BE2C (cell line): ENCODE data around the gene ARSA.

Experiments used
- DNase-seq: peaks from one replicate; pipeline ENCODE4 v3.0.0-alpha.2; 2020
- H3K27me3 ChIP-seq: fragments of 250-450 bp; sonication (Bioruptor Pico); 2 replicates; pipeline ENCODE4 v1.5.1; 2020; ENCODE audit warnings: mild to moderate bottlenecking
- H3K36me3 ChIP-seq: fragments of 250-450 bp; sonication (Bioruptor Pico); 2 replicates; pipeline ENCODE4 v1.5.1; 2020; ENCODE audit warnings: mild to moderate bottlenecking
- H3K4me1 ChIP-seq: fragments of 250-450 bp; sonication (Bioruptor Pico); 2 replicates; pipeline ENCODE4 v1.5.1; 2020
- H3K4me3 ChIP-seq: 2 replicates; pipeline ENCODE4 v1.5.1; 2011; ENCODE audit warnings: low read depth, low read length
- H3K9me3 ChIP-seq: fragments of 250-450 bp; sonication (Bioruptor Pico); 2 replicates; pipeline ENCODE4 v1.5.1; 2020
- CTCF ChIP-seq: IDR thresholded peaks from 2 replicates; pipeline ENCODE4 v1.5.1; 2012; ENCODE audit warnings: mild to moderate bottlenecking, low read depth, low read length

The ARSA gene

DNA sequence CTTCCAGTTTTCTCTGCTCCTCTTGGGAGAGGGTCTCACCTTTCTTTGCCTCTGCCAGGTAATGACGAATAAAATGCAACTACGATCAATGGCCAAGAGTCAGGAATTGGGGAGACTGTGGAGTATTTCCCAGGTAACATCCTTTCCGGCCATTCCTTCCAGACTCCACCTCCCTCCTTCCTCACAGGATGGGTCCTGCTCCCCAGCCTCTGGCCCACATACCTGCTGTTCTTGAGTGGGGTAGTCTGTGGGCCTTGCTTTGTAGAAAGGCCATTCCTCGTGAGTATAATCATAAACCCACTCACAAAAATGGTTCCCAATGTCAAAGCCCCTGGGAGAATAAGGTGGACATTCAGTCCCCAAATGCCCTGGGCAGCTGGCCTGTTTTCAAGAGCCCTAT is 48.2 kb downstream of the ARSA start:
- H3K9me3 ChIP-seq = no peaks in the 10 kb centered on the region
- 0 out of 2 replicates have a peak, but pooled peaks cover 3% of the 10 kb centered on the region for H3K36me3 ChIP-seq
- H3K4me1 ChIP-seq = no peaks in the 10 kb centered on the region
- TF ChIP-seq CTCF = no peak
- no peaks in the 10 kb centered on the region for H3K27me3 ChIP-seq
- no peak overlapping the region for H3K4me3 ChIP-seq
- no peak for DNase-seq

- H3K9me3 ChIP-seq = no peaks in the 10 kb centered on the region
- no peak for DNase-seq
- no peaks in the 10 kb centered on the region for H3K27me3 ChIP-seq
- no peak for TF ChIP-seq CTCF
- no peak overlapping the region for H3K4me3 ChIP-seq
- H3K4me1 ChIP-seq = no peaks in the 10 kb centered on the region
- H3K36me3 ChIP-seq = 0 out of 2 replicates have a peak, but pooled peaks cover 3% of the 10 kb centered on the region
These were observed 49.1 kb downstream of the ARSA start for GRCh38 chr22:50578776-50579310.

DNA sequence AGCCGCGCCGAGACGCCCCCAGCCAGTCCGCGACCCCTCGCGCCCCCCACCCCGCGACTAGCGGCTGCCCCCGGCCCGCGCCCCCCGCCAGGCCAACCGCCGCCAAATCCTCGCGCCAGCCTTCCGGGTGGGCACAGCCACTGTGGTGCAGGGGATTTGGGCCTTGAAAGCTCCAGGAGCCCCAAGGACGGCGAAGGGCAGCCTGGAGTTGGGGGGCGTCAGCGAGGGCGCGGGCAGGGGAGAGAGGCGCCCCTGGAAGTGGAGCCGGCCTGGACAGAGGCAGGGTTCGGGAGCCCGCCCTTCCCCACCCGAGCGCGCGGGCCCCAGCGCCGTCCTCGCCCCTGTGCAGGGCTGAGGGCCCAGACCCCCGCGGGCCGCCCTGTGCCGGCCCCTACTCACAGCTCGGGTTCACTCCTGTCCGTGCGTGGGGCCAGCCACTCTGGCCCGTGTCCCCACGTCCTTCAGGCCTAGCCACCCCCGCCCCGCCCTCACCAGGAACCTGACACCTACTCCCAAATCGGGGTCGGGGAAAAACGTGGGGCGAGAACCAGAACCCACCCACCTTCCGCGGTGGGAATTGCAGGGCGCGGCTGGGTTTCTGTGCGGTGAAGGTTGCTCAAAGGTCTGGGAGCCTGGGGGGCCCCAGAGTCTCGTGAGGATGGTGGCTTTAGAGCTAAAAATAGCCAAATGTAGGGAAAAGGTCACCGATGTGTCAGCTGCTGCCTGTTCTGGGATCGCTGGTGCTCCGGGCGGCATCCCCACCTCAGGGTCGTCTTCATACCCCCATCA is 49.8 kb downstream of the ARSA start, which contains the start of gene CPT1B:
TSS of gene CPT1B (minus strand) at position 441 of the 789 bp plus-strand sequence. CDS start 512 bp downstream, outside the sequence.
- H3K27me3 ChIP-seq = no peaks in the 10 kb centered on the region

DNA sequence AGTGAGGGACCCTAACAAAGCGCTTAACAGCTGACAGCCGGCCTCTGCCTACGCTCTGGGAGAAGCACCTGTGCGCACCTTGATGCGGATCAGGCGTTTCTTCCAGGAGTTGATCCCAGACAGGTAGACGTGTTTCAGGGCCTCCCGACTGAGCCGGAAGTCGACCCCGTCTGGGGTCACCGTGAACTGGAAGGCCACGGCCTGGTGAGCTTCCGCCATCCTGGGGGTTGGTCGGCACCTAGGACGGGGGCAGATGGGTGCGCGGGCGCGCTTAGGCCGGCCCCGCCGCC is 50.3 kb downstream of the ARSA start:
- TF ChIP-seq CTCF = no peak
- Histone ChIP-seq H3K36me3 (0 out of 2 replicates have a peak, but pooled peaks cover 3% of the 10 kb centered on the region), H3K4me3 (no peak overlapping the region), H3K4me1 (no peaks in the 10 kb centered on the region), H3K27me3 (no peaks in the 10 kb centered on the region), H3K9me3 (no peaks in the 10 kb centered on the region)
- no peak for DNase-seq

More for the DNA sequence above, 49.8 kb downstream of the ARSA start, which contains the start of gene CPT1B:
- H3K36me3 ChIP-seq = 0 out of 2 replicates have a peak, but pooled peaks cover 3% of the 10 kb centered on the region
- no peaks in the 10 kb centered on the region for H3K4me1 ChIP-seq
- no peak for DNase-seq
- no peaks in the 10 kb centered on the region for H3K9me3 ChIP-seq
- no peak for TF ChIP-seq CTCF
- H3K4me3 ChIP-seq = no peak within 1 kb of the TSS

DNA sequence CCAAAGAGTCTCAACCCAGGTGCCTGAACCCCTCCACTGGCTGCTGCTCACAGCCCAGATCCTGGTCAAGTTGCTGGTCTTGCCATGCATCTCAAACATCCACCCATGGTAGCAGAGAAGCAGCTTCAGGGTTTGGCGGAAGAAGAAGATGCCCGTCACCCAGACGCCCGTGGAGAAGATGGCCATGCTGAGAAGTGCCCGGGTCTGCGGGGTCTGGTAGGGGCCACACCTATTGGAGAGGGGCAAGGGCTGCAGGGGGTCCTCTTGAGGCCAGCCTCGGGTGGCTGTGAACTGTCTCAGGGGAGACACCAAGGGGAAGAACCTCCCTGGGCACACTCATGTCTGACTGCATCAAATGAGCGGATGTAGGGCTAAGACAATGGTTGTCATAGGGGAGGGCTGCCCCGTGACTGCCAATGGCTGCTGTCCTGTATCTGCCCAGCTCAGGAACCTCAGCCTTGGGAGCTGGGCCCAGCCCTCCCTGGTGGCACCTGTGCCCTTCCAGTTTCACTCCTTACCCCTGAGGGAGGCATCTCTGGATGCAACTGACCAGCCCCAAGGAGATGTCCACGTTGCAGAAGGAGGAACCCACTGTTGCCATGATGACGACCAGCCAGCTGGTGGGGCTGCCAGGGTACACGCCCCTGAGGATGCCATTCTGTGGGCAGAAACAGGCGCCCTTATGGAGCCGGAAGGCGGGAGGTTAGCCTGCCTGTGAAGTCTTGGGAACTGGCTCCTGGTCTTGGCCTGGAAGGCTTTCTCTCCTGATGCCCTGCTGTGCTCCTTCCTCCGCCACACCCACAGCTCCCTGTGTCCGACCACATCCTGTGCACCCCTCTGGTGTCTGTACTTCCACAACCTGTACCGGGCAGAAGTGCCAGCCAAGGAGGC is 50.9 kb downstream of the ARSA start:
- no peak for TF ChIP-seq CTCF

More for the DNA sequence above, 50.9 kb downstream of the ARSA start:
- Histone ChIP-seq H3K9me3 (no peaks in the 10 kb centered on the region), H3K4me3 (no peak overlapping the region), H3K36me3 (0 out of 2 replicates have a peak, but pooled peaks cover 3% of the 10 kb centered on the region), H3K4me1 (no peaks in the 10 kb centered on the region), H3K27me3 (no peaks in the 10 kb centered on the region)
- no peak for DNase-seq
